Measurements from ENCODE around the gene SASH3. TPM values are rescaled to one million over a fixed set of nuclear protein-coding genes. Genes with fewer than 3 reads are reported as not detected.

Gene SASH3
- total RNA-seq, 6 experiments from 2014 or later = not detected

DNA sequence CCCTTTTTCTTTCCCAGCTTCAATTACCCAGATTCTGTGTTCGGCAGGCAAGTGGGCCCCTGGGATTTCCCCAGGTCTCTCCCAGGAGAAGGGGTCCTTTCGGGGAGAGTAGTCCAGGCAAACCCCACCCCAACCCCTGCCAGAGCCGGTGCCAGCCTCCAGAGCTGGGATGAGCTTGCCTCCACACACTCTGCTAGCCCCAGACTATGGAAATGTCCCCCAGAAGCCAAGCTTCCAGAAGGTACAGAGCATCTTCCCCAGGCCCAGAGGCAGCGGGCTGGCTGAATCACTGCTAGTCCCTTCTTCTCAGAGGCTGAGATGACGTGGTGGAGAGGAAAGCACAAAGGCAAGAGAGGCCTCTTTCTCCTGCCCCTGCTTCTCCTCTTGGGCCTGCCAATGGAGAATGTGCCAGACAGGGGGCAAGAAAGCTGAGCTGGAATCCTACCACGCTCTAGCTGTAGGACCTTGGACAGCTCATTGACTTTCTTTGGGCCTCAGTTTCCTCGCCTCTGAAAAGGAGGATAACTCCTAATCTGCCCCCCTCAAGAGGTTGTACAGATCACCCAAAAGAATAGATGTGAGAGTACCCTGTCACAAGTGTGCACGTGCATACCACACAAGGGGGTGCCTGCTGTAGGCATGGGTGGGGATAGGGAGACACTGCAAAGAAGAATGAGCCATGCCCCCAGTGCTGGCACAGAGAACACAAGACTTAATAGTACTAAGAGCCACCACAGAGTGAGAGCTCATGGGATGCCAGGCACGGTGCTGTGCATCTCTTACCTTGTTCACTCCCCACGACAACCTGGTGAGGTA, 2.1 kb downstream of the SASH3 start:
- no peak overlapping the region for H3K4me3 Mint-ChIP-seq
- H3K27me3 Mint-ChIP-seq (ENCODE audit: insufficient read depth) = peaks cover 7% of the 10 kb centered on the region
- no peaks in the 10 kb centered on the region for H3K36me3 Mint-ChIP-seq (ENCODE audit: low read depth)
- no peak for TF ChIP-seq CTCF (IDR thresholded peaks at IDR 0.05)
- H3K4me1 Mint-ChIP-seq (ENCODE audit: low read depth) = no peaks in the 10 kb centered on the region
- no peaks in the 10 kb centered on the region for H3K9me3 Mint-ChIP-seq
- H3K27ac Mint-ChIP-seq = no peak overlapping the region
- no peak for DNase-seq

- no peaks in the 10 kb centered on the region for H3K36me3 Mint-ChIP-seq (ENCODE audit: low read depth)
- H3K27ac Mint-ChIP-seq = no peak overlapping the region
- no peaks in the 10 kb centered on the region for H3K4me1 Mint-ChIP-seq (ENCODE audit: low read depth)
- no peaks in the 10 kb centered on the region for H3K9me3 Mint-ChIP-seq
- DNase-seq = no peak
- H3K27me3 Mint-ChIP-seq (ENCODE audit: insufficient read depth) = peaks cover 7% of the 10 kb centered on the region
- TF ChIP-seq CTCF (IDR thresholded peaks at IDR 0.05) = no peak
- H3K4me3 Mint-ChIP-seq = no peak overlapping the region
Measured at GRCh38 chrX:129782706-129783105, 3.0 kb downstream of the SASH3 start.

DNA sequence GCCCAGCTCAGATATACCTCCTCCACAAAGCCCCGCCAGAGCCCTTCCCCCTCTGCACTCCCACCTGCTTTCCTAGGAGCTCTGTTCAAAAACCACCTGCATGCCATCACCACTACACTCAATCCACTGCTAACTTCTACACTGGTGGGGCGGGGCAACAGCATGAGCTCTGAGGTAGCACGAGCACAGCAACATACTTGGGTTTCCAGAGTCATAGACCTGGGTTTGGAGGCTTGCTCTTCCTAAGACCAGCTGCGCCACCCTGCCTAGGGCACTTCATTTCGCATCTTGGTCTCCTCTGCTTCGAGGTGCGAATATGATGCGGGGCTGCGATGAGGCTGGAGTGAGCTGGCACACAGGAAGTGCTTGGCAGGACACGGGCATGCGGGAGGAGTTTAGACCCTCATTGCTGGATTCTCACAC, 3.6 kb downstream of the SASH3 start:
- Mint-ChIP-seq H3K36me3 (ENCODE audit: low read depth) (no peaks in the 10 kb centered on the region), H3K4me1 (ENCODE audit: low read depth) (no peaks in the 10 kb centered on the region), H3K27me3 (ENCODE audit: insufficient read depth) (peaks cover 7% of the 10 kb centered on the region), H3K4me3 (no peak overlapping the region), H3K27ac (no peak overlapping the region), H3K9me3 (no peaks in the 10 kb centered on the region)
- no peak for DNase-seq
- no peak for TF ChIP-seq CTCF (IDR thresholded peaks at IDR 0.05)

- H3K27me3 Mint-ChIP-seq (ENCODE audit: insufficient read depth) = peaks cover 7% of the 10 kb centered on the region
- no peaks in the 10 kb centered on the region for H3K4me1 Mint-ChIP-seq (ENCODE audit: low read depth)
- TF ChIP-seq CTCF (IDR thresholded peaks at IDR 0.05) = no peak
- H3K9me3 Mint-ChIP-seq = no peaks in the 10 kb centered on the region
- H3K36me3 Mint-ChIP-seq (ENCODE audit: low read depth) = no peaks in the 10 kb centered on the region
- H3K27ac Mint-ChIP-seq = no peak overlapping the region
- no peak overlapping the region for H3K4me3 Mint-ChIP-seq
- no peak for DNase-seq
Measured at GRCh38 chrX:129784371-129784770, 4.6 kb downstream of the SASH3 start.

DNA sequence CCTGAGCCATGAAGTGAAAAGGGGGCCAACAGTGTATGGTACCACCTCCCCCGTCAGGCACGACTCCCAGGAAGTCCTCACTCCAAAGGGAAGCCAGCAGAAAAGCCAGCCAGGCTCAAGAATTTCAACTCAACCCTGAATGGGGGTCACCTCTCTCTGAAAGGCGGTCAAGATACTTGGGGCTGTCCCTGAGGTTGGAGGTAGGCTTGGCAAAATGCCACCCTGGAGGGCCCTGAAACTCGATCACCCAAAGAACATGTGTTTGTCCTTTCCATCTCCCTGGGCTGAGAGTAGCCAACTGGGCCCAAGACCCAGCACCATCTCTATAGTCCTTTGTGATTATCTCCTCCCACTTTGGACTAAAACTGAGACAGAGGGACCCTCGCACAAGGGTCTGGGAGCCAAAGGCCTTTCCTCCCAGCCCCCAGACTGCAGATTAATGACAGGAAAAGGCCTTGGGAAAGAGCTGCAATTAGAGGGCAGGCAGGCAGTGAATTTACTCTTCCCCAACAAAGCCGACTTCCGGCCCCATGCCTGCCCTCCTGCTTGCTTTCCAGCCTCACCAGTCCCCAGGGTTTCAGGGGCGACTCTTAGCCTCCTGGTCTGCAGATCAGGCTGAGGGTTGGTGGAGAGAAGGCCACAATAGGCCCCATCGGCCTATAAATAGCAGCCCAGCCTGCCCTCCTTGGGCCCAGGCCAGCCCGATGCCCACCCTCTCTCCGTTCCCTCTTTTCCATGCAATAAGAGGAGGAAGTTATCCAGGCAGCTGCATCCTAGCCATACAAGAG, 5.6 kb downstream of the SASH3 start:
- Mint-ChIP-seq H3K27ac (no peak overlapping the region), H3K4me3 (no peak overlapping the region), H3K27me3 (ENCODE audit: insufficient read depth) (peaks cover 7% of the 10 kb centered on the region), H3K36me3 (ENCODE audit: low read depth) (no peaks in the 10 kb centered on the region), H3K4me1 (ENCODE audit: low read depth) (no peaks in the 10 kb centered on the region), H3K9me3 (no peaks in the 10 kb centered on the region)
- no peak for TF ChIP-seq CTCF (IDR thresholded peaks at IDR 0.05)
- no peak for DNase-seq

All from HFFc6 (cell line).